Islet precursor cell (in vitro differentiated cells): Measurements from ENCODE around the gene MSX1.

Source experiments
- DNase-seq: peaks from one replicate; pipeline ENCODE4 v3.0.0-alpha.2; 2018

Gene MSX1

GRCh38 chr4:4858527-4859324, 739 bp upstream of the MSX1 start:
- DNase-seq = peak; percentile 50

- peak; percentile 64 for DNase-seq
Observed at GRCh38 chr4:4859799-4860599, 534 bp downstream of the MSX1 start.

GRCh38 chr4:4860600-4861389, 1.3 kb downstream of the MSX1 start:
- peak; percentile 63 for DNase-seq

DNA sequence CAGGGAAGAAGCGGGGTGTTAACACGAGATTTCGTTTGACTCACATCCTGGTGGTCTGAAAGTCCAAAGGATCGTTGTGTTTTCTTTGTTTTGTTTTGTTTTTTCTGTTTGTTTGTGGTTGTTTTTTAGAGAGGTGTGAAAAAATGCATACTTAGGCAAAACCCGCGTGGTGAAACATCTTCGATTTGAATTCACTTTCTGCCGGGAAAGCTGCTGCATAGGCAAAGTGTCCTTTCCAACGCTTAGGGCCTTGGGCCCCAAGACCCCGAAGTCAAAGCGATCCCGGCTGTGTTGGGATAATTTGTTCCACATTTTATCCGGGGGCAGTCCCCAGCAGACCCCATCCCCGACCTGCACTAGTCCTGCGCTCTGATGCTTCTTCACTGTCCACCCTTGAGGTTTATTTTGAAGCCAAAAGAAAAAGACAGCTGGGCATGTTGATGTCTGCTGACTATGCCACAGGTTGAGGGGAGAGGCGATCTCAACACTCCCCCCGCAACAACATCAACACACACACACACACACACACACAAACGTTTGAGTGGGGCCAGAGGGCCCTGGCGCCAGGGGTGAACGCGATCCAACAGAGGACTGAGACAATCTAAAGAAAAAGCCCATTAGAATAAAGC, 2.0 kb downstream of the MSX1 start:
- DNase-seq = peak; percentile 45

GRCh38 chr4:4862071-4862551, 2.6 kb downstream of the MSX1 start:
- DNase-seq = peak; percentile 51

DNA sequence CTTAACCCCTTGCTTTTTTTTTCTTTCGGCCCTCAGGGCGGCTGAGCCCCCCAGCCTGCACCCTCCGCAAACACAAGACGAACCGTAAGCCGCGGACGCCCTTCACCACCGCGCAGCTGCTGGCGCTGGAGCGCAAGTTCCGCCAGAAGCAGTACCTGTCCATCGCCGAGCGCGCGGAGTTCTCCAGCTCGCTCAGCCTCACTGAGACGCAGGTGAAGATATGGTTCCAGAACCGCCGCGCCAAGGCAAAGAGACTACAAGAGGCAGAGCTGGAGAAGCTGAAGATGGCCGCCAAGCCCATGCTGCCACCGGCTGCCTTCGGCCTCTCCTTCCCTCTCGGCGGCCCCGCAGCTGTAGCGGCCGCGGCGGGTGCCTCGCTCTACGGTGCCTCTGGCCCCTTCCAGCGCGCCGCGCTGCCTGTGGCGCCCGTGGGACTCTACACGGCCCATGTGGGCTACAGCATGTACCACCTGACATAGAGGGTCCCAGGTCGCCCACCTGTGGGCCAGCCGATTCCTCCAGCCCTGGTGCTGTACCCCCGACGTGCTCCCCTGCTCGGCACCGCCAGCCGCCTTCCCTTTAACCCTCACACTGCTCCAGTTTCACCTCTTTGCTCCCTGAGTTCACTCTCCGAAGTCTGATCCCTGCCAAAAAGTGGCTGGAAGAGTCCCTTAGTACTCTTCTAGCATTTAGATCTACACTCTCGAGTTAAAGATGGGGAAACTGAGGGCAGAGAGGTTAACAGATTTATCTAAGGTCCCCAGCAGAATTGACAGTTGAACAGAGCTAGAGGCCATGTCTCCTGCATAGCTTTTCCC, 3.4 kb downstream of the MSX1 start:
- DNase-seq = peak; percentile 64

DNA sequence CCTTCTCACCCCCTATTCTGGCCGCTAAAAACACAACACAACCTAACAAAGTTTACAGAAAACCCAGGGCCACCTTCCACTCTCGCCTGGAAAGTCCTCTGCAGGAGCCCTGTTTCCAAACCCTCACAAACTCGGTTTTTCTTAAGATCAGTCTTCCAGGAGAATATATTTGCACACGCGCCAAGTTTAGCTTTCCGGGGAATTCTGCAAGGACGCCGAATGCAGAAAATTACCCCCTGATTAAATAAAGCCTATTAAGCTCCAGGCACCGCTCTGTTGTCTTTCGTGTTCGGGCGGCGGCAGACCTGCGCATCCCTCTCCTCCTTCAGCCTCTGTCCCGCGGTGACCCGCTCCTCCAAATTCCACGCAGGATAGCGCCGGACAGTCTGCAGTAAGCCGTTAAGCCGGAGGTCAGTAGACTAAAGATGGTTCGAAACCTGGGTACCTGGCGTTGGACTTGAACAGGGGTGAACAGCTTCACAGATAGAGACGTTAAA, 5.0 kb downstream of the MSX1 start:
- DNase-seq = no peak

DNA sequence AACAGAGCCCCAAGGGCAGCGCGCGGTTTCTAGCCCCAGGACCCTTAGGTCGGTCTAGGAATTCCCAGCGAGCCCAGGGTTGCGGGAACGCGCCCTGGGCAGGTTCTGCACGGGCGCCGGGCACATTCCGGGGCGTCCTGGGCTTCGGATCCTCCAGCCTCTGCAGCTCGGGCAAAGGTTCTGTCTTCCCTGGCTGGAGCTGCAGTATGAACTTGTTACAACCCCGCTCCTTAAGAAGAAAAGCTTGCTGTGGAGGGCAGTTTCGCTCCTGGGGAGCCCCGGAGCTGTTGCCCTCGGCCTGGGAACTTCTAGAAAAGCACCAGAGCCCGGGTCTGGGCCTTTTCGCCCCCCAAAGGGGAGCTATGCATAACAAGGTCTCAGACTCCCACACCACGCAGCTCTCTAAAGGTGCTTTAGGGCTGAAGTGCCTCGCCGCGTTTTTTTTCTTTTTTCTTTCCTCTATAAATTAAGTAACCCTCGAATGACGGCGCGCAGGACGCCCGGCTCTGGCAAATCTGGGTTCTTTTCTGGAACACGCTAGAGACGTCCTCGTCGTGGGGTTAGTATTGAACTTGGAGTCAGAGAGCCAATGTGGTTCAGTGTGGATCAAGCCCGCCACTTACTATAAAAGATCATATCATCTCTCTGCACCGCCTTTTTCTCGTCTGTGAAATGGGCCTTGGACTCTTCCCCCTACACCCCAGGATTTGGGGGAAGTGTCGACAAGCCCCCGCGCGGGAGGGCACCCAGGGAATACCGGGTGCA, 5.7 kb downstream of the MSX1 start:
- DNase-seq = peak; percentile 75

GRCh38 chr4:4865705-4866123, 6.2 kb downstream of the MSX1 start:
- peak; percentile 59 for DNase-seq

DNA sequence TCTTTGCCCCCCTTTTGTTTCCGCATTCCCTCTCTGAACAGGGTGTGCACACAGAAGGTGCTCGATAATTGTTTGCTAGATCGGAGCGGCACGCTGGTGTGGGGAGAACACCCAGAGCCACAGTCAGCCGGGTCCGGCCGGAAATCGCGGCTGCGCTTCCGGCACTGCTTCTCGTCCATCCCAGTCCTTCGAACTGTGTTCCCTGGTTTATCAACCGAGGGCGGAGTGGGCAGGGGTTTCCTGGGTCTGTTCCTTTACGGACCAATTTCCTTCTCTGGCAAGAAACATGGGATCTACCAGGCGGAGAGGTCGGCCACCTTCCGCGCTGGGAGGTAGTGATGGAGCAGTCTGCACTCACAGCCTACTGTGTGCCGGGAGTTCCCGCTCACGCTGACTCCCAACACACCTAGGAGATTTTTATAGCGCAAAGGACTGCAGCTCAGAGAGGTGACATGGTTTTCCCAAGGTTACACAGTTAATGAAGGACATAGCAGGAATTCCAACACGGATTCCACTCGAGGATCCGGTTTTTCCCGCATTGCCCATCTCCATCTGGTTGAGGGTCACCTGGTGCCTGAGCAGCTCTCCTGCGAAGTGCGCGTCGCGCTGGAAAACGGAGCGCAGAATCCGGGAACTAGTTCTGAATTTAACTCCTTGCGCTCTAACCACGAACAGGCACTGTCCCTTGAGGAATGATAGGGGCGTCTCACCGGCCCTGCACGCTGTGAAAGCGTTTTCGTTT, 6.8 kb downstream of the MSX1 start:
- peak; percentile 88 for DNase-seq

- DNase-seq = no peak
Observed at GRCh38 chr4:4866866-4867374, 7.5 kb downstream of the MSX1 start.

GRCh38 chr4:4867375-4868039, 8.0 kb downstream of the MSX1 start:
- DNase-seq = peak; percentile 95

DNA sequence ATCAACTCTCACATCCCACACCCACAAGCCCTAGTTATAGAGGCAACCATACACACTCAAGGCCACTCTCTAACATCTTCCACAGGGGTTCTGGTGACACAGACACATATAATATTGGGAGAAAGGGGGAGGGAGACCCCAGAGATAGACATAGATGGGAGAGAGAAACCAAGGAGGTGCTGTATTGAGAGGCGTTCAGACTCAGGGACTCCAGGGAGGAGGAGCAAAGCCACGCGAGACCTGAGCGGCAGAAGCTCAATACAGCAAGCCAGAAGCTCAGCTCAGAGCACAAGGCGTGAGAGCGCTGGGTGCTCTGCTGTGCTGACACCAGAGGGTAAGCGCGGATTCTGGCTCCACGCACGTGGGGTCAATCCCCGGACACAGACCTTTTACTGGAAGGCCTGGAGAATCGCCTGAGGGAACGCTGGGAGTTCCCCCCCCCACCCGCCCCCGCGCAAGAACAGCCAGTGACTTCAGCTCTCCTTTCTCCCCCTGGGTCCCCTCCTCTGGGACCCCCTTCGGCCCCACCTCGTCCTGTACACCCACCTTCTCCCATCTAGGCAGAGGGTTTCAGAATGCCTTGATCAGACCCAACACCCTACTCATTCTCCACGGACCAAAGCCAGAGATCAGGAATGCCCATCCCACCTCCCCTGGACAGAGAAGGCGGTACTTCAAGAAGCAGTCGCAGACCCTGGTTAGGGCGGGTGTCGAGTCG, 8.7 kb downstream of the MSX1 start:
- DNase-seq = peak; percentile 68

- DNase-seq = peak; percentile 52
Observed at GRCh38 chr4:4868758-4869723, 9.6 kb downstream of the MSX1 start.

- DNase-seq = peak; percentile 90
Observed at GRCh38 chr4:4869731-4870571, 10.5 kb downstream of the MSX1 start.

DNA sequence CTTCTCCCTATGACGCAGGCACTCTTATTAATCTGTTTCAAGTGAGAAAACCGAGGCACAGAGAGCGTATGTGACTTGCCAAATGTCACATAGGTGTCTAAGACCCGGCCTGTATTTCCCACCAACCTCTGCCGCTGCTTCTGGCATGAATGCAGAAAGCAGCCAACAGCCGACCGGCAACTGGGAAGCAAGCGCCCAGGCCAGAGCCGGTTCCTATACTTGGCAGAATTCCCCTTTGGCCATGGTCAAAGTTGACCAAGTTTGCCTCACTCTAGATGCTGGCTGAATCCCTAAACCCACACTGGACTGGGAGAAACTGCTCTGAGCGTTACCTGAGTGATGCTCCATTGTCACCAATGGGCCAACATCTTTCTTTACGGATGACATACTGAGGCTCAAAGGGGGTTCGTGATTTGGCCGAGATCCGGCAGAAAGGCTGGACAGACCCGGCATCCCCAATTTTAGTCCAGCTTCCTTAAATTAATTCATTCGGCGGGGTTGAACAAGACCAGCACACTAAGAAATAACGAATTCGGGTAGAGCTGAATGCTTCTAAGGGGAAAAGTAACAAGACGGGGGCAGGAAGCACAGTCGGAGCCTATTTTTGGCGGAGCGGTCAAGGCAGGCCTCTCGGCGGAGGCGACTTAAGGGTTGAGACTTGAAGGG, 11.2 kb downstream of the MSX1 start:
- no peak for DNase-seq
